ENCODE results near the gene PRDM8.
A peak's percentile ranks its signal among the peaks of the same experiment; 100 is the strongest.

Gene PRDM8

GRCh38 chr4:80202190-80202711 lies 4.9 kb downstream of the PRDM8 start:
- peak; percentile 36 for DNase-seq

- no peak for DNase-seq
Observed at GRCh38 chr4:80202741-80203553, 5.6 kb downstream of the PRDM8 start.

GRCh38 chr4:80204433-80205011 lies 7.2 kb downstream of the PRDM8 start:
- no peak for DNase-seq

- DNase-seq = no peak
Observed at GRCh38 chr4:80206111-80206510, 8.8 kb downstream of the PRDM8 start.

- DNase-seq = no peak
Observed at GRCh38 chr4:80206521-80207171, 9.3 kb downstream of the PRDM8 start.

GRCh38 chr4:80207172-80207583 lies 9.9 kb downstream of the PRDM8 start:
- no peak for DNase-seq

- no peak for DNase-seq
Observed at GRCh38 chr4:80207664-80208063, 10.4 kb downstream of the PRDM8 start.

- DNase-seq = no peak
Observed at GRCh38 chr4:80208610-80209339, 11.5 kb downstream of the PRDM8 start.

GRCh38 chr4:80209340-80209701 lies 12.0 kb downstream of the PRDM8 start:
- DNase-seq = no peak

- DNase-seq = no peak
Observed at GRCh38 chr4:80210549-80210948, 13.2 kb downstream of the PRDM8 start.

GRCh38 chr4:80213117-80213815 lies 16.0 kb downstream of the PRDM8 start:
- peak; percentile 4 for DNase-seq

GRCh38 chr4:80215449-80216052 lies 18.2 kb downstream of the PRDM8 start:
- no peak for DNase-seq

- no peak for DNase-seq
Observed at GRCh38 chr4:80216100-80216761, 18.9 kb downstream of the PRDM8 start.

- no peak for DNase-seq
Observed at GRCh38 chr4:80219301-80220025, 22.2 kb downstream of the PRDM8 start.

GRCh38 chr4:80220711-80221110 lies 23.4 kb downstream of the PRDM8 start:
- DNase-seq = no peak

- DNase-seq = no peak
Observed at GRCh38 chr4:80221161-80221560, 23.9 kb downstream of the PRDM8 start.

GRCh38 chr4:80225595-80225994 lies 28.3 kb downstream of the PRDM8 start:
- DNase-seq = no peak

- DNase-seq = no peak
Observed at GRCh38 chr4:80226094-80226493, 28.8 kb downstream of the PRDM8 start.

GRCh38 chr4:80228460-80228859 lies 31.2 kb downstream of the PRDM8 start:
- no peak for DNase-seq

- no peak for DNase-seq
Observed at GRCh38 chr4:80229128-80229527, 31.8 kb downstream of the PRDM8 start.

- DNase-seq = no peak
Observed at GRCh38 chr4:80229590-80229989, 32.3 kb downstream of the PRDM8 start.
